ENCODE results near the gene HSDL1.
A peak's percentile ranks its signal among the peaks of the same experiment; 100 is the strongest.
"Not testable (repeated sequence)": the region's sequence is repeated elsewhere in the genome, so short reads cannot be mapped to it uniquely, and the experiment has no call there.

HSDL1 gene

GRCh38 chr16:84137769-84138357 lies 7.1 kb downstream of the HSDL1 start:
- no peak for DNase-seq

GRCh38 chr16:84137287-84137686 lies 7.7 kb downstream of the HSDL1 start:
- DNase-seq = no peak

GRCh38 chr16:84136331-84137125 lies 8.4 kb downstream of the HSDL1 start:
- no peak for DNase-seq

- DNase-seq = no peak
These were observed 12.3 kb downstream of the HSDL1 start for GRCh38 chr16:84132527-84133285.

GRCh38 chr16:84131117-84131516 lies 13.9 kb downstream of the HSDL1 start:
- DNase-seq = no peak

GRCh38 chr16:84124257-84125073 lies 20.5 kb downstream of the HSDL1 start:
- DNase-seq = no peak

GRCh38 chr16:84121007-84121406 lies 24.0 kb downstream of the HSDL1 start:
- DNase-seq = peak; percentile 49

- no peak for DNase-seq
These were observed 25.0 kb downstream of the HSDL1 start for GRCh38 chr16:84120023-84120422.

- peak; percentile 51 for DNase-seq
These were observed 25.6 kb downstream of the HSDL1 start for GRCh38 chr16:84119368-84119767.

GRCh38 chr16:84118315-84118714 lies 26.7 kb downstream of the HSDL1 start:
- DNase-seq = not testable (repeated sequence)

- DNase-seq = peak; percentile 14
These were observed 27.5 kb downstream of the HSDL1 start for GRCh38 chr16:84117494-84117843.

GRCh38 chr16:84116720-84117493 lies 28.1 kb downstream of the HSDL1 start, which contains the start of gene MBTPS1:
Gene MBTPS1 (minus strand): TSS chr16:84116942. CDS start chr16:84101783, 15,159 bp downstream.
- peak; percentile 95 for DNase-seq

- DNase-seq = peak; percentile 37
These were observed 28.9 kb downstream of the HSDL1 start for GRCh38 chr16:84115919-84116719.

GRCh38 chr16:84111949-84112348 lies 33.0 kb downstream of the HSDL1 start:
- DNase-seq = not testable (repeated sequence)

- DNase-seq = no peak
These were observed 33.5 kb downstream of the HSDL1 start for GRCh38 chr16:84111525-84111924.

GRCh38 chr16:84110527-84110926 lies 34.5 kb downstream of the HSDL1 start:
- no peak for DNase-seq

- no peak for DNase-seq
These were observed 35.2 kb downstream of the HSDL1 start for GRCh38 chr16:84109598-84110335.

GRCh38 chr16:84107921-84108320 lies 37.1 kb downstream of the HSDL1 start:
- DNase-seq = no peak

- no peak for DNase-seq
These were observed 38.8 kb downstream of the HSDL1 start for GRCh38 chr16:84105948-84106740.
